Parathyroid adenoma (tissue), 2 donors: ENCODE data around the gene TXN2.
"Not testable (repeated sequence)": the region's sequence is repeated elsewhere in the genome, so short reads cannot be mapped to it uniquely, and the experiment has no call there.

Experiments
- H2AFZ ChIP-seq: fragments of 300-600 bp; sonication (generic); one replicate; pipeline ENCODE4 v1.7.0; 2017; ENCODE audit warnings: antibody characterized with exemption, mild to moderate bottlenecking
- H3K27ac ChIP-seq: fragments of 300-600 bp; sonication (generic); one replicate; pipeline ENCODE4 v1.7.0; 2017
- H3K27me3 ChIP-seq: fragments of 300-600 bp; sonication (generic); one replicate; pipeline ENCODE4 v1.7.0; 2017; ENCODE audit warnings: low read length; ENCODE audit not compliant: control insufficient read depth, insufficient read depth
- H3K36me3 ChIP-seq: fragments of 300-600 bp; sonication (generic); one replicate; pipeline ENCODE4 v1.7.0; 2017; ENCODE audit warnings: low read length; ENCODE audit not compliant: control insufficient read depth, insufficient read depth
- H3K4me1 ChIP-seq: fragments of 300-600 bp; sonication (generic); one replicate; pipeline ENCODE4 v1.7.0; 2017; ENCODE audit warnings: control low read depth
- H3K4me2 ChIP-seq: fragments of 300-600 bp; sonication (generic); one replicate; pipeline ENCODE4 v1.7.0; 2017; ENCODE audit warnings: low read length
- H3K4me3 ChIP-seq: fragments of 300-600 bp; sonication (generic); one replicate; pipeline ENCODE4 v1.7.0; 2017; ENCODE audit warnings: low read depth, low read length
- H3K79me2 ChIP-seq: fragments of 300-600 bp; sonication (generic); one replicate; pipeline ENCODE4 v1.7.0; 2017; ENCODE audit warnings: control low read depth
- H3K9ac ChIP-seq: fragments of 300-600 bp; sonication (generic); one replicate; pipeline ENCODE4 v1.7.0; 2017; ENCODE audit warnings: mild to moderate bottlenecking
- H3K9me3 ChIP-seq: fragments of 300-600 bp; sonication (generic); one replicate; pipeline ENCODE4 v1.7.0; 2017; ENCODE audit warnings: low read length; ENCODE audit not compliant: control insufficient read depth
- TF ChIP-seq, protein P1 (sequence below): fragments of 300-600 bp; sonication (generic); IDR thresholded peaks from one replicate; pipeline ENCODE4 v1.7.0; 2017; ENCODE audit warnings: antibody characterized with exemption, mild to moderate bottlenecking
- donor health status: primary hyperparathyroidism.

Gene TXN2

GRCh38 chr22:36425977-36426523 lies 55.4 kb downstream of the TXN2 start:
- Histone ChIP-seq H3K4me1 (no peaks in the 10 kb centered on the region), H3K4me2 (no peak overlapping the region), H3K79me2 (no peaks in the 10 kb centered on the region), H3K4me3 (no peak overlapping the region), H3K9ac (no peak overlapping the region), H3K27me3 (no peaks in the 10 kb centered on the region), H3K27ac (no peak overlapping the region), H3K9me3 (no peaks in the 10 kb centered on the region), H2AFZ (no peak overlapping the region), H3K36me3 (no peaks in the 10 kb centered on the region)
- TF ChIP-seq, protein P1, sequence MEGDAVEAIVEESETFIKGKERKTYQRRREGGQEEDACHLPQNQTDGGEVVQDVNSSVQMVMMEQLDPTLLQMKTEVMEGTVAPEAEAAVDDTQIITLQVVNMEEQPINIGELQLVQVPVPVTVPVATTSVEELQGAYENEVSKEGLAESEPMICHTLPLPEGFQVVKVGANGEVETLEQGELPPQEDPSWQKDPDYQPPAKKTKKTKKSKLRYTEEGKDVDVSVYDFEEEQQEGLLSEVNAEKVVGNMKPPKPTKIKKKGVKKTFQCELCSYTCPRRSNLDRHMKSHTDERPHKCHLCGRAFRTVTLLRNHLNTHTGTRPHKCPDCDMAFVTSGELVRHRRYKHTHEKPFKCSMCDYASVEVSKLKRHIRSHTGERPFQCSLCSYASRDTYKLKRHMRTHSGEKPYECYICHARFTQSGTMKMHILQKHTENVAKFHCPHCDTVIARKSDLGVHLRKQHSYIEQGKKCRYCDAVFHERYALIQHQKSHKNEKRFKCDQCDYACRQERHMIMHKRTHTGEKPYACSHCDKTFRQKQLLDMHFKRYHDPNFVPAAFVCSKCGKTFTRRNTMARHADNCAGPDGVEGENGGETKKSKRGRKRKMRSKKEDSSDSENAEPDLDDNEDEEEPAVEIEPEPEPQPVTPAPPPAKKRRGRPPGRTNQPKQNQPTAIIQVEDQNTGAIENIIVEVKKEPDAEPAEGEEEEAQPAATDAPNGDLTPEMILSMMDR, result no peak

- no peaks in the 10 kb centered on the region for H3K36me3 ChIP-seq
- no peak overlapping the region for H3K4me2 ChIP-seq
- no peaks in the 10 kb centered on the region for H3K27me3 ChIP-seq
- H3K9ac ChIP-seq, result no peak overlapping the region
- H3K9me3 ChIP-seq, result no peaks in the 10 kb centered on the region
- TF ChIP-seq, protein P1, result no peak
- no peak overlapping the region for H3K27ac ChIP-seq
- H3K4me1 ChIP-seq, result no peaks in the 10 kb centered on the region
- no peak overlapping the region for H2AFZ ChIP-seq
- no peaks in the 10 kb centered on the region for H3K79me2 ChIP-seq
- H3K4me3 ChIP-seq, result no peak overlapping the region
These were observed 56.4 kb downstream of the TXN2 start for GRCh38 chr22:36424901-36425579.

DNA sequence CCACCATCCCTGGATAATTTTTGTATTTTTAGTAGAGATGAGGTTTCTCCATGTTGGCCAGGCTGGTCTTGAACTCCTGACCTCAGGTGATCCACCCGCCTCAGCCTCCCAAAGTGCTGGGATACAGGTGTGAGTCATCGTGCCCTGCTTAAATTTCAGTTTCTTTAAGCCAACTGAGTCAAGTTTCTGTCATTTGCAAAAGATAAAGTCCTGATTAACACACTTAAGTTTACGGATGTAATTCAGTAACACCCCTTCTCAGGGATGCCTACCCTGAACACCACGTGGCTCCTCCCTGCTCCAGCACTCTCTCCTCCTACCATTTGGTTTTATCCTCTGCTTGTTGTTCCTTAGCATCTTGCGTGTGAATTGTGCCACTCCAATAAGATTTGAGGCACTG lies 57.0 kb downstream of the TXN2 start:
- H2AFZ ChIP-seq, H3K79me2 ChIP-seq, H3K9me3 ChIP-seq, H3K4me1 ChIP-seq, H3K27me3 ChIP-seq, H3K27ac ChIP-seq, H3K9ac ChIP-seq, H3K36me3 ChIP-seq, H3K4me2 ChIP-seq, H3K4me3 ChIP-seq: not testable (repeated sequence)

- no peaks in the 10 kb centered on the region for H3K79me2 ChIP-seq
- H3K4me1 ChIP-seq, result no peaks in the 10 kb centered on the region
- no peaks in the 10 kb centered on the region for H3K27me3 ChIP-seq
- H3K4me3 ChIP-seq, result no peak overlapping the region
- no peak overlapping the region for H2AFZ ChIP-seq
- no peak overlapping the region for H3K9ac ChIP-seq
- H3K27ac ChIP-seq, result no peak overlapping the region
- TF ChIP-seq, protein P1, result no peak
- H3K4me2 ChIP-seq, result no peak overlapping the region
- no peaks in the 10 kb centered on the region for H3K36me3 ChIP-seq
- no peaks in the 10 kb centered on the region for H3K9me3 ChIP-seq
These were observed 57.7 kb downstream of the TXN2 start for GRCh38 chr22:36423461-36424404.

GRCh38 chr22:36422287-36423014 lies 59.0 kb downstream of the TXN2 start:
- TF ChIP-seq, protein P1, result no peak
- H3K4me3 ChIP-seq, result no peak overlapping the region
- no peak overlapping the region for H3K27ac ChIP-seq
- H2AFZ ChIP-seq, result no peak overlapping the region
- no peaks in the 10 kb centered on the region for H3K79me2 ChIP-seq
- no peaks in the 10 kb centered on the region for H3K4me1 ChIP-seq
- no peaks in the 10 kb centered on the region for H3K27me3 ChIP-seq
- no peak overlapping the region for H3K9ac ChIP-seq
- no peak overlapping the region for H3K4me2 ChIP-seq
- H3K9me3 ChIP-seq, result no peaks in the 10 kb centered on the region
- no peaks in the 10 kb centered on the region for H3K36me3 ChIP-seq
